GM12891 (cell line): ENCODE measurements around the gene PFKFB3.
"Not testable (repeated sequence)": the region's sequence is repeated elsewhere in the genome, so short reads cannot be mapped to it uniquely, and the experiment has no call there.

Experiments used
- DNase-seq: peaks from one replicate; pipeline ENCODE4 v3.0.0; 2011; ENCODE audit warnings: low spot score; ENCODE audit not compliant: insufficient read length
- FAIRE-seq: peaks from 2 replicates; lab custom pipeline; 2011; peaks lifted over from hg19 to GRCh38; lab: Jason Lieb, UNC
- PAX5 ChIP-seq: IDR thresholded peaks from 2 replicates; pipeline ENCODE4 v1.6.1; 2011; ENCODE audit warnings: low read length, moderate library complexity, mild to moderate bottlenecking; ENCODE audit not compliant: insufficient read depth, severe bottlenecking
- POLR2A ChIP-seq: IDR thresholded peaks from 2 replicates; pipeline ENCODE4 v1.6.1; 2011; ENCODE audit warnings: low read depth, low read length, control low read depth
- POLR2AphosphoS5 ChIP-seq: IDR thresholded peaks from 2 replicates; pipeline ENCODE4 v1.6.1; 2011; ENCODE audit warnings: low read depth, low read length, control low read depth
- POU2F2 ChIP-seq: IDR thresholded peaks from 2 replicates; pipeline ENCODE4 v1.6.1; 2011; ENCODE audit warnings: low read depth, mild to moderate bottlenecking, control low read depth, low read length, moderate library complexity
- SPI1 ChIP-seq: IDR thresholded peaks from 2 replicates; pipeline ENCODE4 v1.6.1; 2011; ENCODE audit warnings: low read depth, low read length, control low read depth
- TAF1 ChIP-seq: IDR thresholded peaks from 2 replicates; pipeline ENCODE4 v1.6.1; 2011; ENCODE audit warnings: low read depth, low read length, control low read depth

The PFKFB3 gene

DNA sequence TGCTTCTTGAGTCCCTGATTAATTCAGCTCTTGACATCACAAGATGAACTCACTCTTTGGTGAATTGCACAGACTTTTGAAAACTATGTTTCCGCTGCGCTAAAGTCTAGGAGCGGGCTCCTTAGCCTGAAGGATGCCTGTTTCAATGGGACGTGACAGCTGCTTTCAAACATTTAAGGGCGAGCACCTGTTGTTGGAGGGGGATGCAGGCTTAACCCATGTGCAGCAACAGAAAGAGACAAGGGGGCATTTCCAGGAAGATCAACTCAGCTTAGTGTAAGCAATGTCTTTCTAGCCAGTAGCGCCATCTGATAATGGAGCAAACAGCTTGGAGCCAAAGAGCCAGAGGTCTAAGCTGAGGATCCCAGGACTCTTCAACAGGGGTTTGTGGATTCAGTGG is 8.4 kb upstream of the PFKFB3 start:
- DNase-seq (no peak), FAIRE-seq (no peak)
- TF ChIP-seq POLR2AphosphoS5, result no peak
- TF ChIP-seq POU2F2, result no peak
- no peak for TF ChIP-seq SPI1
- TF ChIP-seq PAX5, result no peak
- TF ChIP-seq POLR2A, result no peak
- no peak for TF ChIP-seq TAF1

DNA sequence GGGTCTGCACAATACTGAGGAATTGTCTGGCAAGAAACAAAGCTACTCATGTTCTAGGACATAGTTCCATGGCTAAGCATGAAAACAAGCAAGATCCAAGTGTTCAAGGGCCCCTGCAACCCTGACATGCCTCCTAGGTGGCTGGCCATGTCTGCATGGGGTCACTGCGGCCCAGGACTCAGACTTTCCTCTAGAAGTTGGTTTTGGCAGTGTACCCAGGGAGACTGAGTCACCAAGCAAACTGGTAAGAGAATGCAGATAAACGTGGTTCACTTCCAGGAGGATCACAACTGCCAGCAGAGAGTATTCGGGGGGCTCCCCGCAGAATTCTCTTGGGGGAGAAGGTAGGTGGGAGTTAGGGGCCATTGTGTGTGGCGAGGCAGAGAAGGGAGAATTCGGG is 7.4 kb upstream of the PFKFB3 start:
- DNase-seq (no peak), FAIRE-seq (no peak)
- TF ChIP-seq POU2F2 (no peak), PAX5 (no peak), TAF1 (no peak), POLR2A (no peak), SPI1 (no peak), POLR2AphosphoS5 (no peak)

DNA sequence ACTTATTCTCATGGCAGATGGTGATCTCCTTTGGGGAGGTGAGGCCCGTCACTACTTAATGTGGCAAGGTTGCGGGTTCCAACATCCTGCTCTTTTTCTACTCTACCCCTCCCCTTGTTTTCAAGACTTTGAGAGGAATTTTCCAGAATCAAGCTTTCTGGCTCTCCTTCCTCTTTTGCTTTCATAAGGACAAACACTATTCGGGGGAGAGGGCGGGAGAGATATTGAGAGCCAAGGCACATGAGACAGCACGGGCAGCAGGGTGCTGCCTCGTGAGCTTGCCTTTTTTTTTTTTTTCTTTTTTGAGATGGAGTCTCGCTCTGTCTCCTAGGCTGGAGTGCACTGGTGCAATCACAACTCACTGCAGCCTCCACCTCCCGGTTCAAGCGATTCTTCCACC is 6.9 kb upstream of the PFKFB3 start:
- TF ChIP-seq TAF1, result no peak
- no peak for TF ChIP-seq POLR2AphosphoS5
- no peak for TF ChIP-seq POU2F2
- TF ChIP-seq PAX5, result no peak
- no peak for TF ChIP-seq SPI1
- TF ChIP-seq POLR2A, result no peak
- FAIRE-seq, result no peak
- no peak for DNase-seq

DNA sequence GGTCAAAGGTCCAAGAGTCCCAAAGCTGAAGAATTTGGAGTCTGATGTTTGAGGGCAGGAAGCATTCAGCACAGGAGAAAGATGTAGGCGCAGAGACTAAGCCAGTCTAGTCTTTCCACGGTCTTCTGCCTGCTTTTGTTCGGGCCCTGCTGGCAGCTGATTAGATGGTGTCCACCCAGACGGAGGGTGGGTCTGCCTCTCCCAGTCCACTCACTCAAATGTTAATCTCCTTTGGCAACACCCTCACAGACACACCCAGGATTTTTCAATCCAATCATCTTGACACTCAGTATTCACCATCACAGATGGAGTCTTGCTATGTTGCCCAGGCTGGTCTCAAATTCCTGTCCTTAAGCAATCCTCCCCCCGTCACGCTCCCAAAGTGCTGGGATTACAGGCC is 6.2 kb upstream of the PFKFB3 start:
- not testable (repeated sequence) for FAIRE-seq, DNase-seq

DNA sequence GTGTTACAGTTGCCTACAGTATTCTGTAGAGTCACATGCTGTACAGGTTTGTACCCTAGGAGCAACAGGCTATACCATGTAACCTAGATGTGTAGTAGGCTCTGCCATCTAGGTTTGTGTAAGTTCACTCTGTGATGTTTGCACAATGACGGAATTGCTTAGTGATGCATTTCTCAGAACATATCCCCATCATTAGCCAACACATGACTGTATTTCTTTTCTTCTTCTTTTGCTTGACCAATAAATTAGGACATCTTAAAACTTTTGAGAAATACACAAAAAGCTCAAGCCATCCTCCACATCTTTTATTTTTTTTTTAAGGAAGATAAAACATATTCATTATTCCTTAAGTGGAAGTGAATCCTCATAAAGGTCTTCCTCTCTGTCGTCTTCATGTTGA is 5.4 kb upstream of the PFKFB3 start:
- DNase-seq (no peak), FAIRE-seq (peak; percentile 74)
- TF ChIP-seq SPI1, result no peak
- no peak for TF ChIP-seq TAF1
- no peak for TF ChIP-seq PAX5
- no peak for TF ChIP-seq POU2F2
- TF ChIP-seq POLR2A, result no peak
- no peak for TF ChIP-seq POLR2AphosphoS5

DNA sequence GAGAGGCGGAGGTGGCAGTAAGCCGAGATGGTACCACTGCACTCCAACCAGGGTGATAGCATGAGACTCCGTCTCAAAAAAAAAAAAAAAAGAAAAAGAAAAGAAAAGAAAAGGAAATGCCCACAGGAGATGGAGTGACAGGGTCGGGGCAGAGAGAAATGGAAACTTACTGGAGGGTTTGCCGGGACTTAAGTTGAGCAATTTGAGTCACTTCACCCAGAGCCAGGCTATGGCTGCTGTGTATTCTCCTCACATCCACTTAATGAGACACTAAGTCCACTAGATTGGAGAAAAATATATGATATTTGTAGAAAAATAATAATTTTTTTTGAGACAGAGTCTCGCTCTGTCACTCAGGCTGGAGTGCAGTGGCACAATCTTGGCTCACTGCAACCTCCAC is 4.6 kb upstream of the PFKFB3 start:
- DNase-seq, result no peak
- TF ChIP-seq PAX5 (no peak), TAF1 (no peak), POU2F2 (no peak), POLR2AphosphoS5 (no peak), SPI1 (no peak), POLR2A (no peak)
- FAIRE-seq, result no peak

DNA sequence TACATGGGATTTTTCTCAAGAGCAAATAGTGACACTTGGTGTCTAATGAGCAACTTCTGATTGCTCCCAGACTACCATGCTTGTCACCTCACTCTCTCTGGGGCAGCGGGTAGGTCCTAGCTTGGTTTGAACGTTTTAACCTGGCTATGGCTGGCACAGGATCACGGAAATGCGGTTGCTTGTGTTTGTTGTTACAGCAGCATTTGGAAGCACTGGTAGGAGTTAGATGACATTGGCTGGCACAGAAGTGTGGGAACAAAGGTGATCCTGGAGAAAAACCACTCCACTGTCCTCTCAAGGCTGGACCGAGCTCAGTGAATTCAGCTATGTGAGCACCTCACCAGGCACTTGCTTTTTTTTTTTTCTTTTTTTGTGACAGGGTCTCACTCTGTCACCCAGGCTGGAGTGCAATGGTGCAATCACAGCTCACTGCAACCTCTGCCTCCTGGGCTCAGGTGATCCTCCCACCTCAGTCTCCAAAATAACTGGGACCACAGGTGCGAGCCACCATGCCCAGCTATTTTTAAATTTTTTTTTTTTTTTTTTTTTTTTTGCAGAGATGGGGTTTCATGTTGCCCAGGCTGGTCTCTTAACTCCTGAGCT is 3.5 kb upstream of the PFKFB3 start:
- DNase-seq (no peak), FAIRE-seq (no peak)
- TF ChIP-seq POLR2AphosphoS5 (no peak), SPI1 (no peak), POLR2A (no peak), POU2F2 (no peak), TAF1 (no peak), PAX5 (no peak)

DNA sequence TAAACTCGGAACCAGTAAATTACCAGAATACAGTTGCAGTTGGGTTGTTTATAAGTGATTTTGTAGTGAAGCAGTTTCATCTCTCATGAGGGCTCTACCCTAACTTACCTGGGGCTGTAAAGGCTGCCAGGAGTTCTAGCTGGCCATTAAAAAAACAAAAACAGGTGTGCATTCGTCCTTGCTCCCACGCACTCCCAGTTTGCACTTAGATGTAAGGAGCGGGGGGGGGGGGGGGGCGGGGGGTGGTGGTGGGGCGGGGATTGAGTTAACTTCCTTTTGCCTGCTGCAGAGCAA is 2.3 kb upstream of the PFKFB3 start:
- FAIRE-seq, result no peak
- no peak for DNase-seq
- TF ChIP-seq TAF1 (no peak), POLR2AphosphoS5 (no peak), SPI1 (no peak)

DNA sequence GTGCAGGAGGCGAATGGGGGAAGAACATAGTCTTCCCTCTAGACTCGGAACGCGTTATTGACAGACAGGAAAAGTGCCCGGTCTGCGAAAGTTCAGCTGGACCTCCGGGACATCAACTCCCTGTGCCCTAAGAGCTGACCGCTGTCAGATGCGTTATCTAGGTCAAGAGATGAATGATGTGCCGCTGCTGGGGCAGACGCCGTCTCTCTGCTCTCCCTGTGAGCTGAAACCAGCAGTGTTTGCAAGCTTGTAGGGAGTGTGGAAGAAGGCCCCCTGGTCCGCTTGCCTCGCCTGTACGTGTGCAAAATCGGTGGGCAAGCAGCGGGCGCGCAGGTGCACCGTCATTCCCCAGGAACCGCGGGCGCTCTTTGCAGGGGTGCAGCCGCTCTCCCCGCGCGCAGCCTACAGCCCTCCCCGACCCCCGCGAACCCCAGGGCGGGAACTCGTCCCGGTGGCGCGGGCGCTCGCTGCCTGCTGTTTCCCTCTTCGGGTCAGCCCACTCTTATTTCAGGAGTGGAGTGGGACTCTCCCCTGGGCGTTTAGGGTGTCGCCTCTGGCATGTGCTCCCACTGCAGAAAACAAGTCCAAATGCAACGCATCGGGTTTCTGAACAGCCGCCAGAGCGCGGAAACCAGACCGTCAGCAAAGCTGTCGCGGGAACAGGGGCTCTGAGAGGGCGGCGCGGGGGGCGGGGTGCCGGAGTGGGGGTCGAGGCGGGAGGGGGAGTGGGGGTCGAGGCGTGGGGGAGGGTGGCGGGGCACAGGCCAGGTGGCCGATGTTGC is 1.8 kb upstream of the PFKFB3 start:
- no peak for DNase-seq
- FAIRE-seq, result peak; percentile 87
- TF ChIP-seq POLR2A (no peak), TAF1 (no peak), SPI1 (no peak), POLR2AphosphoS5 (no peak), POU2F2 (no peak), PAX5 (no peak)

DNA sequence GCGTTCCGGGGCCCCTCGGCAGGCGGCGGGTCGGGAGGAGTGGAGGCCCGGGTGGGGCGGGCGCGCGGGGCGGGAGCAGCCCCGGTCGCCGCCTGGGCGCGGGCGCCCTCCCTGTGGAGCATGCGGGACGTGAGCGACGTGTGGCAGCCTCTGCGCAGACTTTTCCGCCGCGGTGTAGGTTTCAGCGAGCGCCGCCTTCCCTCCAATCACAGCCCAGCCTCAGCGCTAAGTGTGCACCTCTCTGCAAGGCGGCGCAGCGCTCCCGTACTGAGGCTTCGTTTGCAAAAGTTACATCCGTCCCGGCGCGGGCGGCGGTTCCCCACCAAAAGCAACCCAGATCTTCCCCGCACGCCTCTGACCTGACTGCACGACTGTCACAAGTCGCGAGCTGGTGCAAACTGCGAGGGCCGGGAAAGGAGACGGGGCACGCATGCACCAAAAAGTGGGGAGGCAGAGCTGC is 1.2 kb upstream of the PFKFB3 start:
- DNase-seq (peak; percentile 75), FAIRE-seq (peak; percentile 97)
- TF ChIP-seq PAX5 (peak; percentile 12), TAF1 (no peak), SPI1 (no peak), POLR2AphosphoS5 (no peak), POLR2A (no peak), POU2F2 (no peak)
